Naive B cell (primary cell): Measurements from ENCODE around the gene GIT1. TPM values are rescaled to one million over a fixed set of nuclear protein-coding genes. Genes with fewer than 3 reads are reported as not detected.
A peak's percentile ranks its signal among the peaks of the same experiment; 100 is the strongest.

Experiments used
- ATAC-seq, 2 donors: fragments of 150-1000 bp; cut with Tn5 transposase; 2 replicates each; pipeline ENCODE4 v1.10.0; 2021; ENCODE audit warnings: low read depth in 2 of 2, mild to moderate bottlenecking in 2 of 2, moderate library complexity in 2 of 2
- DNase-seq: peaks from one replicate; pipeline ENCODE4 v3.0.0; 2022
- H3K27ac Mint-ChIP-seq, 6 donors: one replicate each; pipeline ENCODE4 v1.8.0; 2020 to 2022; ENCODE audit warnings: mild to moderate bottlenecking in 6 of 6, mixed read lengths in 6 of 6, moderate library complexity in 5 of 6, inconsistent platforms in 2 of 6
- H3K27me3 Mint-ChIP-seq, 3 donors: one replicate each; pipeline ENCODE4 v1.8.0; 2021 to 2022; ENCODE audit warnings: mixed read lengths in 3 of 3, mild to moderate bottlenecking in 1 of 3
- H3K36me3 Mint-ChIP-seq, 2 donors: one replicate each; pipeline ENCODE4 v1.8.0; 2020 to 2022; ENCODE audit warnings: mixed read lengths in 2 of 2, inconsistent platforms in 1 of 2, mild to moderate bottlenecking in 1 of 2
- H3K4me1 Mint-ChIP-seq, 3 donors: one replicate each; pipeline ENCODE4 v1.8.0; 2020 to 2022; ENCODE audit warnings: mixed read lengths in 3 of 3, inconsistent platforms in 1 of 3, mild to moderate bottlenecking in 1 of 3, moderate library complexity in 1 of 3
- H3K4me3 Mint-ChIP-seq, 8 donors: one replicate each; pipeline ENCODE4 v1.8.0; 2020 to 2022; ENCODE audit warnings: mild to moderate bottlenecking in 8 of 8, mixed read lengths in 8 of 8, moderate library complexity in 8 of 8, inconsistent platforms in 2 of 8
- H3K9me3 Mint-ChIP-seq, 7 donors: one replicate each; pipeline ENCODE4 v1.8.0; 2020 to 2022; ENCODE audit warnings: mixed read lengths in 7 of 7, mild to moderate bottlenecking in 5 of 7, inconsistent platforms in 2 of 7, moderate library complexity in 1 of 7
- polyA plus RNA-seq, 6 donors: library from polyadenylated mRNA; unstranded; fragments of 300-500 nt; fragmentation: Illumina TruSeq; gene quantifications; one replicate each; pipeline ENCODE4 v1.2.3, GENCODE V29; 2021; ENCODE audit warnings: low read depth in 6 of 6

Gene GIT1
- polyA plus RNA-seq, 6 donors from 2014 or later: 1.6 to 12.9 (median 4.4) TPM

DNA sequence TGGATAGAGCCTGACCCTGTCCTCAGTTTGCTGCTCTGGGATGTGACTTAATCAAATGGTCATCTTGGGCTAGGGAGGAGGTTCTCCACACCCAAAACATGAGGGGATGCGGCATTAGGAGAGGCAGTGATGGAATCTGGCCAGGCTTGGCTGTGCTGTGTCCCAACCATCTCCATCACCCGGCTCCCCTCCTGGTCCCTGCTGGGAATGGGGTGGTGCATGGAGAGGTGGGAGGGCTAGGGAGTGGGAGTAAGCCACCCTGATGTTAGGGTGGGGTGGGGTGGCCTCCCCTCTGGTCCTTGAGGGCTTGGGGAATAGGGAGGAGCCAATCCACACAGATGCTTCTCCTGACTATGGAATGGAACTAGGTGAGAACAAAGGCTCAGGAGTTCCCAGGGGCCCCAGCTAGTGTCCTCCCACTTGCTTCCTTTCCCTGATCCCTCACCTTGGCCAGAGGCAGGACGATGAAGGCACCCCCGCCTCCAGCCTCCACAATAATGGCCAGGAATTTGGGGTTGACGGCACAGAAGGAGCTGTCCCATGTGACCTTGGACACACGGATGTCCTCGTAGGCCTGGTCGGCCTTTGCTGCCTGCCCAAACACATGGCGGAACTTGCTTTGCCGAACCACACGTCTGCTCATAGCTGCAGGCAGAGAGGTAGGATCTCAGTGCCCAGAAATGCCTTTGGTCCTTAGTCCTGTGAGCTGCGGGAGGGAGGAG lies 31.5 kb upstream of the GIT1 start:
- ATAC-seq (no peak), DNase-seq (no peak)
- no peaks in the 10 kb centered on the region for H3K36me3 Mint-ChIP-seq
- peak overlapping the region in 6 of 8 donors; percentile 72 to 89 (median 78) for H3K4me3 Mint-ChIP-seq
- H3K4me1 Mint-ChIP-seq: peaks cover 19 to 42% (median 42%) of the 10 kb centered on the region in 3 donors
- no peaks in the 10 kb centered on the region for H3K9me3 Mint-ChIP-seq
- H3K27me3 Mint-ChIP-seq: peaks cover 8 to 12% (median 11%) of the 10 kb centered on the region in 3 donors
- no peak overlapping the region for H3K27ac Mint-ChIP-seq

DNA sequence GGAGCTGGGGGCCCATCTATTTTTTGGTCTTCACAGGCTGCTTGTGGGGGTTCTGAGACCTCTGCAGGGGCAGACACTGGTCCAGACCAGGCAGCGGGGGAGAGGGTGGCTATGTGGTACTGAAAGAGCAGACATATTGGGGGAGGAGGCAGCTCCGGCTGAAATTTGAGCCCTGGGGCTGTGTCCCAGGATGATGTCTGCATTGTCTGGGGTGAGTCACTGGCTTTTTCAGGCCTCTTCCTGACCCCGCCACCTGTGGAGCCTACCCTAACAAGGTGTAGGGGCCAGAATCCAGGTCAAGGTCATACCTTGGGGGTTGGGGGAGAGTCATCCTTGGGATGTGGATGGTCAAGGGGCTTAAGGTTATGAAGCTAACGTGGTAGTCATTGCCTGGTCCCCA lies 30.8 kb upstream of the GIT1 start:
- ATAC-seq: no peak

DNA sequence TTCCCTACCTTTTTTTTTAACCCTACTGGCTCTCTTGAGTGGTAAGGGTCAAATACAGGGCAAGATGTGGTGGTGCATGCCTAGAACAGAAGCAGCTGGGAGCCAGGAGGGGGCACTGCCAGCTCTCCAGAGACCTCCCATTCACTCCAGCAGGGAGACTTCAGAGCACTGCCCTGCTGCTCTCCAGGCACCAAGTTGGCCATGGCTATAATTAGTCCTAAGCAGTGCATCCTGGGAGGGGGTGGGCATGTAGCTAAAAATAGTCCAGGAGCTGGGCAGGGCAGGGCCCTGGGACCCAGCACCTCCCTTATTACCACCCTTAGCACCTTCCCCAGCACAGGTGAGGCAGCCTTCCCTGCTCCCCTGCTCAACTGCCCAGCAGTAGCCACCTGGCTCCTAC lies 29.8 kb upstream of the GIT1 start:
- DNase-seq (no peak), ATAC-seq (no peak)
- no peaks in the 10 kb centered on the region for H3K9me3 Mint-ChIP-seq
- peaks cover 30 to 59% (median 56%) of the 10 kb centered on the region in 3 donors for H3K4me1 Mint-ChIP-seq
- H3K27me3 Mint-ChIP-seq: peaks cover 11 to 24% (median 16%) of the 10 kb centered on the region in 3 donors
- no peak overlapping the region for H3K27ac Mint-ChIP-seq
- no peak overlapping the region for H3K4me3 Mint-ChIP-seq
- H3K36me3 Mint-ChIP-seq: no peaks in the 10 kb centered on the region

More for the DNA sequence above, 30.8 kb upstream of the GIT1 start:
- H3K4me3 Mint-ChIP-seq: peak overlapping the region in 3 of 8 donors; percentile 4 to 60 (median 5)
- no peaks in the 10 kb centered on the region for H3K36me3 Mint-ChIP-seq
- peaks cover 11 to 15% (median 12%) of the 10 kb centered on the region in 3 donors for H3K27me3 Mint-ChIP-seq
- H3K9me3 Mint-ChIP-seq: no peaks in the 10 kb centered on the region
- no peak for DNase-seq
- H3K4me1 Mint-ChIP-seq: peaks cover 23 to 49% (median 48%) of the 10 kb centered on the region in 3 donors
- H3K27ac Mint-ChIP-seq: no peak overlapping the region

DNA sequence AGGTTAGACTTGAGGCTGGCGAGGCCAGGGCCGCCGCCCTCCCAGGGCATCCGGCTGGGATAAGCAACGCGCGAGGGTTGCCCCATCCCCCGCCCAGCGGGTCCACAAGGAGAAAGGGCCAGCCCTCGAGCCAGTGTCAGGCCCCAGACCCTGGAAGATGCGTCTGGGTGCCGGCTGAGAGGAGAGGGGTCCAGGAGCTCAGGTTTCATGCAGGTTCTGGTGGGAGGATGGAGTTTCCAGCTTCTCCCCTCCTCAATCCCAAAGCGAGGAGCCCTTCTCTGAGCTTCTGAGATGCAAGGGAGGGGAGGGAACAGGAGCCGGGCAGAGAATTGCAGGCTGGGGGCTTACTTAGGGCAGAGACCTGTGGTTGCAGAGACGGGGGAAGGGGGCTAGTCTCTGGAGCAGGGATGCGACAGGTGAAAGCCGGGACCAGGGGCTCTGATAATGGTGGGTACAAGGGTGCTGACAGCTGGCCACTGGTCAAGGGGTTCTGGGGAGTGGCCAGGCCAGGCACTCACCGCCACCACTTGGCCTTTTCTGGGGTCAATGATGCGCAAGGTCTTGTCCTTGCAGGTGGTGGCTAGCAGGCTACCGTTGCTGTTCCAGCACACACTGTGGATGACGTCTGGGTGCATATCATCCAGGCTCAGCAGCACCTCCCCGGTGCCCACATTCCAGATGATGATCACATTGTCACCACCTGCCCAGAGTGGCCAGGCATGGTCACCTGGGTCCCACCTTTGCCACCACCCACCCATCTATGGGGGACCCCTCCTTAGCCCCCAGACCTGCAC lies 29.0 kb upstream of the GIT1 start:
- H3K27ac Mint-ChIP-seq: no peak overlapping the region
- peaks cover 11 to 29% (median 16%) of the 10 kb centered on the region in 3 donors for H3K27me3 Mint-ChIP-seq
- H3K4me3 Mint-ChIP-seq: peak overlapping the region; percentile 20 to 93 (median 82)
- H3K4me1 Mint-ChIP-seq: peaks cover 30 to 63% (median 60%) of the 10 kb centered on the region in 3 donors
- ATAC-seq: no peak
- no peaks in the 10 kb centered on the region for H3K9me3 Mint-ChIP-seq
- DNase-seq: no peak
- no peaks in the 10 kb centered on the region for H3K36me3 Mint-ChIP-seq

DNA sequence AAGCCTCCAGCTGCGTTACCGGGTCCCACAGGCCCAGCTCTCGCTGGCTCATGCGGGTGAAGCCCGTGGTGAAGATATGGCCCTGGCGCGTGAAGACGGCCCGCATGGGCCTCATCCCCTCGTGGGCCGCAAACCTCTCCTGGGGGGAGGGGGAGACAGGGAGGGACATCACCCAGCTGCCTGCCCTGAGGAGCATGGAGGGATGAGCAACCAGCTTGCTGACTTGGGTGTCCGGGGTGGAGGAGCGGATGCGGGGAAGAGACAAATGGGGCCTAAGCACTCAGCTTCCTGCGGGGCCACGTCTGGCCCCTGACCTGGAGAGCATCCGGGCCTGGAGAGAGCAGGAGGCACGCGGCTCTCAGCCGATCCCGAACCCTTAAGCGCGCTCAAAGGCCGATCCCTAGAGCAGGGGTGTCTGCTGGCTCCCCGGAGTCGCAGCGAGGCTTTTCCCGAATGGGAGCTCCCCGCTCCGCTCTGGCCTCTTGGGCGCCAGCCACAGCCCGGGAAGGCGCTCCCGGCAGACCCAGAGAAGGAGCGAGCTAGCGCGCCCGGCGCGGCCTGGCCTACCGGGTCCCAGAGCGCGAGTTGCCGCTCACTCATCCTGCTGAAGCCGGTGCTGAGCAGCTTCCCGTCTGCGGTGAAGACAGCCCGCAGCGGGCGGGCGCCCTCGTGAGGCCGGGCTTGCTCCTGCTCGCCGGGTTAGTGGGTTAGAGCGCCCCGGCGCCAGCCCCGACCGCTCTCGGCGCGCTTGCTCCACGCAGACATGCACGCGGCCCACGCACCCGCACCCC lies 28.2 kb upstream of the GIT1 start:
- DNase-seq (peak; percentile 83), ATAC-seq (peak; percentile 62)
- Mint-ChIP-seq H3K36me3 (no peaks in the 10 kb centered on the region), H3K9me3 (no peaks in the 10 kb centered on the region), H3K4me1 (peaks cover 27 to 55% (median 53%) of the 10 kb centered on the region in 3 donors), H3K27ac (peak overlapping the region in 3 of 6 donors; percentile 42 to 82 (median 82)), H3K27me3 (peaks cover 11 to 29% (median 16%) of the 10 kb centered on the region in 3 donors), H3K4me3 (peak overlapping the region; percentile 80 to 93 (median 88))

DNA sequence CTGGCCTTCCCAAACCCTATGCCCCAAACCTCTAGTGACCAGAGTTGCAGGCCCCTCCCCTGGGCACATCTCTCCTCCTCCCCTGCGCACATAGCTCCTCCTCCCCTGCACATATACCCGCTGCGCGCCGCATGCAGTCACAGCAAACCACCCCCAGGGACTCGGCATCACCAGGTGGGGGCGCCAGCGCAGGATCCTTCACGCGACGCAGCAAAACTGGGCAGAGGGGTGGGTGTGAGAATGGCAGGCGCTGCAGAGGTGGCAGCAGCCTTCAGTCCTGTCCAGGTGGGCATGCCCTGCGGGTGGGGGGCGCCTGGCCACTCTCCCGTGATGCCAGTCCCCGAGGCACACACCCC lies 27.7 kb upstream of the GIT1 start:
- peaks cover 26 to 52% (median 51%) of the 10 kb centered on the region in 3 donors for H3K4me1 Mint-ChIP-seq
- peaks cover 11 to 29% (median 16%) of the 10 kb centered on the region in 3 donors for H3K27me3 Mint-ChIP-seq
- H3K27ac Mint-ChIP-seq: peak overlapping the region in 3 of 6 donors; percentile 30 to 82 (median 42)
- no peaks in the 10 kb centered on the region for H3K9me3 Mint-ChIP-seq
- ATAC-seq: peak; percentile 68 to 73
- H3K36me3 Mint-ChIP-seq: no peaks in the 10 kb centered on the region
- H3K4me3 Mint-ChIP-seq: peak overlapping the region; percentile 80 to 93 (median 88)
- DNase-seq: peak; percentile 80

DNA sequence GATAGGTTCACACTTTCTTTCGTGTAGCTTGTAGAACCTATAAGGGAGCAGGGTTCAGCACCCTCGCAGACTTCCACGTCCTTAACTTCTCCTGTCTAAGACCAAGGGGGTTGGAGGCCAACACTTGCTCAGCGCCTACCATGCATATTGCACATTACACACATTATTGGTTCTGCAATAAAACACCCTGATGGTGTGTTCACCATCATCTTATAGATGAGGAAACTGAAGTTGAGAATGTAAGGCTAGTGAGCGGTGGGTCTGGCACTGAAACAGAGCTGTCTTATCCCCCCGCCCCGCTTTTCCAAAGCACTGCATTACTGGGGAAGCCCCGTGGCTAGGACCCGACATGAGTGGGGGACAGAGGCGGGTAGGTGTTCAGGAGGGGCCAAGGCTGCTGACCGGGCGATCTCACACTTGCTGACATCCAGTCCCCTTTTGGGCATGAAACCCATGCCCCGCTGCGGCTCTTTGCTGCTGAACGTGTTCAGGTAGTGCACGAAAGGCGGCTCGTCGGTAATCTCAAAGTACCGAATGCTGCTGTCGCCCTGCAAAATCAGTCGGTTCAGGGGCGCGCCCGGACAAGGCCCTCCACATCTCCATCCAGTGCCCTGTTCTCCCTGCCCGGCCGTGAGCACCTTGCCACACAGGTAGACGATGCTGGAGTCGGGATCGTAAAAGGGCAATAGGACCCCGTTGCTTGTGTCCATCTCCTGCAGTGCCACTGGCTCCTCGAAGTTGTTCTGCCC lies 27.0 kb upstream of the GIT1 start:
- Mint-ChIP-seq H3K9me3 (no peaks in the 10 kb centered on the region), H3K27ac (peak overlapping the region in 2 of 6 donors; percentile 30 to 61), H3K36me3 (no peaks in the 10 kb centered on the region), H3K4me3 (peak overlapping the region; percentile 80 to 93 (median 88)), H3K27me3 (peaks cover 11 to 29% (median 16%) of the 10 kb centered on the region in 3 donors), H3K4me1 (peaks cover 21 to 47% (median 44%) of the 10 kb centered on the region in 3 donors)
- ATAC-seq (no peak), DNase-seq (no peak)

DNA sequence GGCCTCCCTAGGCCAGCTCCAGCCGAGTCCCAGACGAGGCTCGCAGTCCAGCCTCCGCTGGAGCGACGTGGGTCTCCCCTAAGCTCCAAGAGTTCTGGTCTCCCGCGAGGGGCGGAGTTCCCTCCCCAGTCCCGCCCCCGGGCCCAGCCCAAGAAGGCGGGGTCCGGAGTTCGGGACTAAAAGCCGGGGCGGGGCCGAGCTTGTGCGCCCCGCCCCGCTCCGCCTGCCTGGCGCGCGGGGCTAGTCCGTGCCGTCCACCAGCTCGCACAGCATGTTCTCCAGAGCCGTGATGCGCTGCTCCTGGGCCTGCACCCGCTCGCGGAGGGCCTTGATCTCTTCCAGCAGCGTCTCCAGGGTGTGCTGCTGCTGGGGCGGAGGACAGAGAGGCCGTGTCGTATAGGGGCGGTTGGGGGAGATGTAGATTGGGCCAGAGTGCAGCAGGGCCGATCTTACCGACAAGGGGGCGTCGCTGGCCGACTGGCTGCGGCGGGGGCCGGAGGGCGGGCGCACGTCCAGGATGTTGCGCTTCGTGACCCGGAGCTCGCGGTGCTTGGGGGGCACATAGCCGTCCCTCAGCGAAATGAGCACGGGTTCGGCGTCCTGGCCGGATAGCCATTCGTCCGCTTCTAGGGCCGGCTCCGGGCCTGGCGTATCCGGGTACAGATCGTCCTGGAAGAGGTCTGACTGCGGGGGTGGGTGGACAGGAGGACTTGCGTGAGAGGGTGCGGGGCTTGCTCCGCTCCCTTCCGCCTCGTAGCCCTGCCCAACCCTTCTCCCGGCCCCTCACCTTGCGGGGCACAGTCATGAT lies 26.2 kb upstream of the GIT1 start:
- Mint-ChIP-seq H3K36me3 (no peaks in the 10 kb centered on the region), H3K4me3 (peak overlapping the region; percentile 80 to 93 (median 88)), H3K9me3 (no peaks in the 10 kb centered on the region), H3K27ac (peak overlapping the region in 1 of 6 donors; percentile 64), H3K4me1 (peaks cover 21 to 47% (median 42%) of the 10 kb centered on the region in 3 donors), H3K27me3 (peaks cover 11 to 29% (median 16%) of the 10 kb centered on the region in 3 donors)
- DNase-seq: peak; percentile 81
- peak; percentile 48 to 53 for ATAC-seq

DNA sequence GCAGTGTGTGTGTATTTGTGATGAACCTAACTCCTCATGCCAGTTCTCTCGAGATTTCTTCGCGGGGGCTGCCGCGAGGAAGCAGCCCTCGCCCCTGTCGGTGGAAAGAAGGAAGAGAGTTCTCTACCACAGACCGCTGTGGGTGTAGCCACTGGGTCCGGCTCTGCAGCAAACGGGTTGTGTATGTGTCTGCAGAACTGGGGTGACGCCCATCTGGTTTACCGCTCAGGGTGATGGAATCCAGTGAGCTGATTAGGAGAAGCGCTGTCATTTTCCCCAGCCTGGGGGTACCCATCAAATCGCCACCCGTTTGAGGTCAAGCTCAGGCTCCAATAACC lies 25.6 kb upstream of the GIT1 start:
- peak overlapping the region; percentile 80 to 93 (median 88) for H3K4me3 Mint-ChIP-seq
- no peaks in the 10 kb centered on the region for H3K36me3 Mint-ChIP-seq
- ATAC-seq (peak; percentile 11 to 20), DNase-seq (peak; percentile 41)
- no peaks in the 10 kb centered on the region for H3K9me3 Mint-ChIP-seq
- peak overlapping the region in 2 of 6 donors; percentile 26 to 61 for H3K27ac Mint-ChIP-seq
- peaks cover 21 to 47% (median 42%) of the 10 kb centered on the region in 3 donors for H3K4me1 Mint-ChIP-seq
- peaks cover 11 to 29% (median 16%) of the 10 kb centered on the region in 3 donors for H3K27me3 Mint-ChIP-seq

DNA sequence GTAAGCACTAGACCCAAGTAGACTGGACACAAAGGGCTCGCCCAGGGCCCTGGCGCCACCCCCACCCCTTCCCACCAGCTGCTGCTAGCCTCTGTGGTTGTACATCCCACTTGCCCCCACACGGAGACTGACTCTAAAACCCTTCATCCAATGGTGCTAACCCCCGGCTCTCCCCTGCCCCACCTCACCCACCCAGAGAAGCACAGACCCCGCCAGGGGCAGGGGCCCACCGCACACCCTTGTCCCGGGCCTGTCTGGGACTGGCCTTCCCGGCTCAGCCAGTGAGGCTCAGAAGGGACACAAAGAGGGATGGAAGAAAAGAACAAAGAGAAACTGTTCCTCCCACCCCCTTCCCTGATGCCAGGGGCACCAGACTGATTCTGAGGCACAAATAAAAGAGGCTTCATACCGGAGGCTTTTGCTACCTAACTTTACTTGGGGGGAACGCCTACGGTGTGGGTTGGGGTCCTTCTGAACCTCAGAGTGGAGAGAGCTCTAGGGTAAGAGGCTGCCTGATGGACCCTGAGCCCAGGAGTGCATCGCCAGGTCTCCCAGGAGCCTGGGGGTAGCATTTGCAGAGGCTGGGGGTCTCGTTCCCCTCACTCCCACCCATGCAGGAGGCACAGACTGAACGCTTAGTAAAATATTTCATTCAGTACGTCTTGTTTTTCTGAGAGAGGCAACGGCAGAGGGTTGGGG lies 25.1 kb upstream of the GIT1 start:
- peaks cover 11 to 29% (median 16%) of the 10 kb centered on the region in 3 donors for H3K27me3 Mint-ChIP-seq

DNA sequence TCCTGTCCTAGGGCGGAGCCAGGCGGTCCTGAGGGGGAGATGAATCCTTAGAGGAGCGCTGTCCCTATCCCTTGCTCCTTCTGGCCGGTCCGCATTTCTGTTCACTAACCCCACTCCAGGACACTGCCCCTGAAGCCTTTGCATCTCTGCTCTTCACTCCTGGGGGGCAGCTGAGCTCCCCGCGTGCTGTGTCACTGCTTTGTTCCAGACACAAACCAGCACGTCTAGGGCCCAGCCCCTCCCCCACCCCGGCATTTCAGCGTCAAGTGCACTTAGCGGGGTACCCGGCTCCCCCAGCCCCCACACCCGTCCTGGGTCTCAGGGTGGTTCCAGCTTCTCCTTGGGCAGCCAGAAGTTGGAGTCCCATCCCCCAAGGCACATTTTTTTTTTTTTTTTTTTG lies 24.4 kb upstream of the GIT1 start:
- no peaks in the 10 kb centered on the region for H3K36me3 Mint-ChIP-seq
- peaks cover 11 to 29% (median 16%) of the 10 kb centered on the region in 3 donors for H3K27me3 Mint-ChIP-seq
- no peak overlapping the region for H3K27ac Mint-ChIP-seq
- peaks cover 21 to 47% (median 42%) of the 10 kb centered on the region in 3 donors for H3K4me1 Mint-ChIP-seq
- H3K9me3 Mint-ChIP-seq: no peaks in the 10 kb centered on the region
- peak overlapping the region; percentile 58 to 93 (median 72) for H3K4me3 Mint-ChIP-seq
- DNase-seq: no peak
- ATAC-seq: no peak

More for the DNA sequence above, 25.1 kb upstream of the GIT1 start:
- peaks cover 21 to 47% (median 42%) of the 10 kb centered on the region in 3 donors for H3K4me1 Mint-ChIP-seq
- H3K36me3 Mint-ChIP-seq: no peaks in the 10 kb centered on the region
- ATAC-seq (no peak), DNase-seq (no peak)
- H3K9me3 Mint-ChIP-seq: no peaks in the 10 kb centered on the region
- peak overlapping the region; percentile 80 to 93 (median 88) for H3K4me3 Mint-ChIP-seq
- peak overlapping the region in 1 of 6 donors; percentile 22 for H3K27ac Mint-ChIP-seq
